ENCODE results near the gene METTL1.

Gene METTL1

GRCh38 chr12:57755454-57756372, 16.2 kb downstream of the METTL1 start:
- no peak for TF ChIP-seq GATA3 (IDR thresholded peaks at IDR 0.05; ENCODE audit: low read depth, low read length)
- no peak for TF ChIP-seq GATA2 (IDR thresholded peaks at IDR 0.05; ENCODE audit: low read depth, low read length)

- no peak for TF ChIP-seq GATA2 (IDR thresholded peaks at IDR 0.05; ENCODE audit: low read depth, low read length)
- no peak for TF ChIP-seq GATA3 (IDR thresholded peaks at IDR 0.05; ENCODE audit: low read depth, low read length)
Measured at GRCh38 chr12:57755194-57755453, 16.8 kb downstream of the METTL1 start.

- TF ChIP-seq GATA2 (IDR thresholded peaks at IDR 0.05; ENCODE audit: low read depth, low read length) (no peak), GATA3 (IDR thresholded peaks at IDR 0.05; ENCODE audit: low read depth, low read length) (no peak)
Measured at GRCh38 chr12:57754411-57755193, 17.3 kb downstream of the METTL1 start, which contains the start of gene MARCHF9. TSS of gene MARCHF9 (plus strand) at chr12:57755103. CDS start at chr12:57755529, 426 bp downstream.

- TF ChIP-seq GATA3 (IDR thresholded peaks at IDR 0.05; ENCODE audit: low read depth, low read length) (no peak), GATA2 (IDR thresholded peaks at IDR 0.05; ENCODE audit: low read depth, low read length) (no peak)
Measured at GRCh38 chr12:57753756-57754337, 18.1 kb downstream of the METTL1 start.

GRCh38 chr12:57752668-57753000, 19.3 kb downstream of the METTL1 start:
- no peak for TF ChIP-seq GATA2 (IDR thresholded peaks at IDR 0.05; ENCODE audit: low read depth, low read length)
- TF ChIP-seq GATA3 (IDR thresholded peaks at IDR 0.05; ENCODE audit: low read depth, low read length), result no peak

GRCh38 chr12:57751788-57752667, 19.9 kb downstream of the METTL1 start, which contains the start of gene CDK4:
TSS of gene CDK4 (minus strand) at chr12:57752310. CDS start at chr12:57751717, 593 bp downstream.
- no peak for TF ChIP-seq GATA3 (IDR thresholded peaks at IDR 0.05; ENCODE audit: low read depth, low read length)
- TF ChIP-seq GATA2 (IDR thresholded peaks at IDR 0.05; ENCODE audit: low read depth, low read length), result no peak

- no peak for TF ChIP-seq GATA2 (IDR thresholded peaks at IDR 0.05; ENCODE audit: low read depth, low read length)
- no peak for TF ChIP-seq GATA3 (IDR thresholded peaks at IDR 0.05; ENCODE audit: low read depth, low read length)
Measured at GRCh38 chr12:57751432-57751787, 20.5 kb downstream of the METTL1 start.

GRCh38 chr12:57750561-57751431, 21.1 kb downstream of the METTL1 start:
- TF ChIP-seq GATA2 (IDR thresholded peaks at IDR 0.05; ENCODE audit: low read depth, low read length) (no peak), GATA3 (IDR thresholded peaks at IDR 0.05; ENCODE audit: low read depth, low read length) (no peak)

- TF ChIP-seq GATA3 (IDR thresholded peaks at IDR 0.05; ENCODE audit: low read depth, low read length), result no peak
Measured at GRCh38 chr12:57749061-57749460, 22.8 kb downstream of the METTL1 start.

GRCh38 chr12:57746025-57746424, 25.9 kb downstream of the METTL1 start:
- no peak for TF ChIP-seq GATA3 (IDR thresholded peaks at IDR 0.05; ENCODE audit: low read depth, low read length)
- no peak for TF ChIP-seq GATA2 (IDR thresholded peaks at IDR 0.05; ENCODE audit: low read depth, low read length)

GRCh38 chr12:57745485-57745881, 26.4 kb downstream of the METTL1 start:
- TF ChIP-seq GATA2 (IDR thresholded peaks at IDR 0.05; ENCODE audit: low read depth, low read length), result no peak
- TF ChIP-seq GATA3 (IDR thresholded peaks at IDR 0.05; ENCODE audit: low read depth, low read length), result no peak

- no peak for TF ChIP-seq GATA3 (IDR thresholded peaks at IDR 0.05; ENCODE audit: low read depth, low read length)
Measured at GRCh38 chr12:57744777-57745484, 27.0 kb downstream of the METTL1 start, which contains the start of gene TSPAN31. TSS of gene TSPAN31 (plus strand) at chr12:57745039. CDS start at chr12:57745155, 116 bp downstream.
